Epithelial cell of esophagus (primary cell): ENCODE results near the gene SPPL2A.

Experiments
- DNase-seq: peaks from one replicate; pipeline ENCODE4 v3.0.0; 2010; ENCODE audit warnings: low read depth
- H3K4me3 ChIP-seq: 2 replicates; pipeline ENCODE4 v1.5.1; 2011; ENCODE audit warnings: mild to moderate bottlenecking, low read length, control low read depth
- TF ChIP-seq, protein P1 (sequence below): IDR thresholded peaks from 2 replicates; pipeline ENCODE4 v1.5.1; 2011; ENCODE audit warnings: low read depth, mild to moderate bottlenecking, low read length, control low read depth, inconsistent platforms; ENCODE audit not compliant: insufficient read depth; ENCODE audit errors: missing control alignments

SPPL2A gene

DNA sequence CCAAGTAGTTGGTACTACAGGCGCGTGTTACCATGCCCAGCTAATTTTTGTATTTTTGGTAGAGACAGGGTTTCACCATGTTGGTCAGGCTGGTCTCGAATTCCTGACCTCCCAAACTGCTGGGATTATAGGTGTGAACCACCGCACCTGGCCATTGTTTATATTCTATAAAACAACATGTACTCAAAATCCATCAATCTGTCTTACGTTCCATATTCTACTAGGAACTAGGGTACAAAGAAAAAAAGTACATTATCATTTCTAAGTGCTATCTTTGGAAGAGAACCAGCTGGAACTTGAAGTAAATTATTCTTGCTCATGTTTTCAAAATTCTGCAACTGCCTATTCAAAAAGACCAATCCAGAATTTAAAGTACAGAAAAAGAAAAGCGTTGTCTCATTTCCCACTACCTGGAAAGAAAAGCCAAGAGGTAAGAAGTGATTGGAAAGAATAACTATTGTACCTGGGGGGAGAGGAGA, 15.2 kb downstream of the SPPL2A start:
- TF ChIP-seq, protein P1, sequence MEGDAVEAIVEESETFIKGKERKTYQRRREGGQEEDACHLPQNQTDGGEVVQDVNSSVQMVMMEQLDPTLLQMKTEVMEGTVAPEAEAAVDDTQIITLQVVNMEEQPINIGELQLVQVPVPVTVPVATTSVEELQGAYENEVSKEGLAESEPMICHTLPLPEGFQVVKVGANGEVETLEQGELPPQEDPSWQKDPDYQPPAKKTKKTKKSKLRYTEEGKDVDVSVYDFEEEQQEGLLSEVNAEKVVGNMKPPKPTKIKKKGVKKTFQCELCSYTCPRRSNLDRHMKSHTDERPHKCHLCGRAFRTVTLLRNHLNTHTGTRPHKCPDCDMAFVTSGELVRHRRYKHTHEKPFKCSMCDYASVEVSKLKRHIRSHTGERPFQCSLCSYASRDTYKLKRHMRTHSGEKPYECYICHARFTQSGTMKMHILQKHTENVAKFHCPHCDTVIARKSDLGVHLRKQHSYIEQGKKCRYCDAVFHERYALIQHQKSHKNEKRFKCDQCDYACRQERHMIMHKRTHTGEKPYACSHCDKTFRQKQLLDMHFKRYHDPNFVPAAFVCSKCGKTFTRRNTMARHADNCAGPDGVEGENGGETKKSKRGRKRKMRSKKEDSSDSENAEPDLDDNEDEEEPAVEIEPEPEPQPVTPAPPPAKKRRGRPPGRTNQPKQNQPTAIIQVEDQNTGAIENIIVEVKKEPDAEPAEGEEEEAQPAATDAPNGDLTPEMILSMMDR, result no peak
- DNase-seq, result no peak
- no peak overlapping the region for H3K4me3 ChIP-seq

GRCh38 chr15:50747523-50747922, 18.0 kb downstream of the SPPL2A start:
- DNase-seq, result no peak
- TF ChIP-seq, protein P1, result no peak
- no peak overlapping the region for H3K4me3 ChIP-seq

GRCh38 chr15:50744601-50745000, 20.9 kb downstream of the SPPL2A start:
- TF ChIP-seq, protein P1, result no peak
- H3K4me3 ChIP-seq, result no peak overlapping the region
- DNase-seq, result no peak

DNA sequence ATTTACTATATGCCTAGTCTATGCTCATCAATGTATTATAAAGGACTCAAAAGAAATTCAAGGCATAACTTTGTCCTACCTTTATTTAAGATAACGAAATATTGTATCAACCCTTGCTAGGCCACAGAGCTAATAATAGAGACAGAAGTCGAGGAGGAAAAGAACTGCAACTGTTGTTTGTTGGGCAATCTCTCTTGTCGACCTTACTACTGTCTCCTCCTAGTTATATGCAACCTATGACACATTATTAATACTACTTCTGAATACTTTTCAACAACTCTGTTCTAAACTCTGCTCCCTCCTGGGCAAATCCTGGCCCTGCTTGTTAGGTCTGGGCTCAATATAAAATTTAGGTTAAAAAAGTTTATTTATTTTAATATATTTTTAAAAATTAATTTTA, 24.6 kb downstream of the SPPL2A start:
- H3K4me3 ChIP-seq, result no peak overlapping the region
- TF ChIP-seq, protein P1, result no peak
- DNase-seq, result no peak

GRCh38 chr15:50736823-50737222, 28.7 kb downstream of the SPPL2A start:
- DNase-seq, result no peak
- no peak overlapping the region for H3K4me3 ChIP-seq
- TF ChIP-seq, protein P1, result no peak

- no peak overlapping the region for H3K4me3 ChIP-seq
- DNase-seq, result no peak
- TF ChIP-seq, protein P1, result no peak
Measured at GRCh38 chr15:50735156-50735555, 30.4 kb downstream of the SPPL2A start.

DNA sequence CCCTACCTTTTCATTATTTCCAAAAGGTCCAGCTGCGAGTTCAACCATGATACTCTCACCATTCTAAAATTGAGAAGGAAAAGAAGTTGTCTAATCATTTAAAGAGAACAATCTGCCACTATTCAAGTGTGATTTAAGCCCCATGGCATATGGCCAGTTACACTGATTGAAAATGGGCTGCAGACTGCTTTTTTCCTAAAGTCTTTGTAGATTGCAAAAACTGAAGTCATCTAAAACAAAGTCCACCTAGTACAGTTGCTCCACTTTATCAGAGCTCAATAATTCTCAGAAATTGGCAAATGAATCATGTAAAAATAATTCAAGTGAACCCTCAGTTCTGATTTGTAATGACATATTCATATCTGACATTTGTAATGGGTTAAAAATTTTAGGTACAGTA, 39.2 kb downstream of the SPPL2A start:
- no peak for DNase-seq
- TF ChIP-seq, protein P1, result no peak
- H3K4me3 ChIP-seq, result no peak overlapping the region
